ENCODE data around the gene RDH13.

The RDH13 gene

DNA sequence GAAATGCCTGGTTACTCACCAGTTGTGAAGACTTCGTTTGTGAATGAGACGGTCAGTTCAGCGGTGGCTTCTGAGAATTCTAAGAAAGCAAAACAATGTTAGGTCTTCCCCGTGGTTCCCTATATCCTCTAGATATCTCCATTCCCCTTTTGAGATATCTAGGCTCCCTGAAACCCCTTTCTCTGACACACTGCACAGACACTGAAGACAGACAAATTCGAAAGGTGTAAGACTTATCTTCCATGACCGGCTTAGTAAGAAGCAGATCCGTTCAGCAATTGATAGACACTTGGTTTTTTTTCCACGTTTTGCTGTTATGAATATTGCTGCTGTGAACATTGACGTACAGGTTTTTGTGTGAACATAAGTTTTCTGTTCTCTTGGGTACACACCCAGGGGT is 44.3 kb downstream of the RDH13 start:
- H3K27me3 ChIP-seq (ENCODE audit: insufficient read depth, low read length, poor library complexity, severe bottlenecking): no peaks in the 10 kb centered on the region
- no peaks in the 10 kb centered on the region for H3K36me3 ChIP-seq (ENCODE audit: insufficient read depth, low read length)
- H3K79me2 ChIP-seq (ENCODE audit: insufficient read depth, low read length): no peaks in the 10 kb centered on the region
- H2AFZ ChIP-seq (ENCODE audit: low read length): no peak overlapping the region
- H3K4me3 ChIP-seq (ENCODE audit: low read length, poor library complexity, severe bottlenecking): no peak overlapping the region
- H3K4me2 ChIP-seq (ENCODE audit: low read depth, low read length, poor library complexity, severe bottlenecking): no peak overlapping the region
- no peaks in the 10 kb centered on the region for H3K4me1 ChIP-seq (ENCODE audit: insufficient read depth, low read length, poor library complexity, severe bottlenecking)
- no peaks in the 10 kb centered on the region for H4K20me1 ChIP-seq (ENCODE audit: insufficient read depth, low read length, poor library complexity, severe bottlenecking)
- TF ChIP-seq, protein P1, sequence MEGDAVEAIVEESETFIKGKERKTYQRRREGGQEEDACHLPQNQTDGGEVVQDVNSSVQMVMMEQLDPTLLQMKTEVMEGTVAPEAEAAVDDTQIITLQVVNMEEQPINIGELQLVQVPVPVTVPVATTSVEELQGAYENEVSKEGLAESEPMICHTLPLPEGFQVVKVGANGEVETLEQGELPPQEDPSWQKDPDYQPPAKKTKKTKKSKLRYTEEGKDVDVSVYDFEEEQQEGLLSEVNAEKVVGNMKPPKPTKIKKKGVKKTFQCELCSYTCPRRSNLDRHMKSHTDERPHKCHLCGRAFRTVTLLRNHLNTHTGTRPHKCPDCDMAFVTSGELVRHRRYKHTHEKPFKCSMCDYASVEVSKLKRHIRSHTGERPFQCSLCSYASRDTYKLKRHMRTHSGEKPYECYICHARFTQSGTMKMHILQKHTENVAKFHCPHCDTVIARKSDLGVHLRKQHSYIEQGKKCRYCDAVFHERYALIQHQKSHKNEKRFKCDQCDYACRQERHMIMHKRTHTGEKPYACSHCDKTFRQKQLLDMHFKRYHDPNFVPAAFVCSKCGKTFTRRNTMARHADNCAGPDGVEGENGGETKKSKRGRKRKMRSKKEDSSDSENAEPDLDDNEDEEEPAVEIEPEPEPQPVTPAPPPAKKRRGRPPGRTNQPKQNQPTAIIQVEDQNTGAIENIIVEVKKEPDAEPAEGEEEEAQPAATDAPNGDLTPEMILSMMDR (conservative IDR thresholded peaks at IDR 0.05; ENCODE audit: low read length): no peak
- no peak for TF ChIP-seq EZH2phosphoT487 (IDR thresholded peaks at IDR 0.05; ENCODE audit: borderline replicate concordance)
- H3K9me2 ChIP-seq (replicated peaks; ENCODE audit: low read depth, low read length): no peaks in the 10 kb centered on the region
- no peaks in the 10 kb centered on the region; the same call in 1 of the 2 replicates for H3K9me3 ChIP-seq (ENCODE audit: insufficient read depth, low read depth, low read length)
- H3F3A ChIP-seq (ENCODE audit: low read depth): no peaks in the 10 kb centered on the region
- no peak overlapping the region for H3K9ac ChIP-seq (ENCODE audit: low read depth, low read length, poor library complexity, severe bottlenecking)

GRCh38 chr19:55018216-55018615 is 44.7 kb downstream of the RDH13 start:
- Histone ChIP-seq H2AFZ (ENCODE audit: low read length) (no peak overlapping the region), H3K9ac (ENCODE audit: low read depth, low read length, poor library complexity, severe bottlenecking) (no peak overlapping the region), H3K9me3 (ENCODE audit: insufficient read depth, low read depth, low read length) (no peaks in the 10 kb centered on the region; the same call in 1 of the 2 replicates), H3K36me3 (ENCODE audit: insufficient read depth, low read length) (no peaks in the 10 kb centered on the region), H3F3A (ENCODE audit: low read depth) (no peaks in the 10 kb centered on the region), H4K20me1 (ENCODE audit: insufficient read depth, low read length, poor library complexity, severe bottlenecking) (no peaks in the 10 kb centered on the region), H3K27me3 (ENCODE audit: insufficient read depth, low read length, poor library complexity, severe bottlenecking) (peaks cover 4% of the 10 kb centered on the region), H3K4me2 (ENCODE audit: low read depth, low read length, poor library complexity, severe bottlenecking) (no peak overlapping the region), H3K9me2 (replicated peaks; ENCODE audit: low read depth, low read length) (no peaks in the 10 kb centered on the region), H3K79me2 (ENCODE audit: insufficient read depth, low read length) (no peaks in the 10 kb centered on the region), H3K4me3 (ENCODE audit: low read length, poor library complexity, severe bottlenecking) (no peak overlapping the region), H3K4me1 (ENCODE audit: insufficient read depth, low read length, poor library complexity, severe bottlenecking) (no peaks in the 10 kb centered on the region)
- TF ChIP-seq, protein P1 (conservative IDR thresholded peaks at IDR 0.05; ENCODE audit: low read length): no peak
- no peak for TF ChIP-seq EZH2phosphoT487 (IDR thresholded peaks at IDR 0.05; ENCODE audit: borderline replicate concordance)

DNA sequence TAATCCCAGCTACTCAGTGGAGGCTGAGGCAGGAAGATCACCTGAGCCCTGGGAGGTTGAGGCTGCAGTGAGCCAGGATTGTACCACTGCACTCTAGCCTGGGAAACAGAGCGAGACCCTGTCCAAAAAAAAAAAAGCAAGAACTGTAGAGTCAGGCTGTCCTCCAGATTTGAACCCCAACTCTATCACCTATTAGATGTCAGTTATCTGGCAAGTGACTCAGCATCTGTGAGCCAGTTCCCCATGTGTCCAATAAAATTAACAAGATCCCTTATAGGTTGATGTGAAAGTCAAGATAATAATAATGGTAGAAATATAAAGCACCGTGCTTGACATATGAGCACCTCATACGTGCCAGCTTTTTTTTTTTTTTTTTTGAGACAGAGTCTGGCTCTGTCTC is 46.9 kb downstream of the RDH13 start:
- Histone ChIP-seq H3K9ac (ENCODE audit: low read depth, low read length, poor library complexity, severe bottlenecking) (no peak overlapping the region), H4K20me1 (ENCODE audit: insufficient read depth, low read length, poor library complexity, severe bottlenecking) (no peaks in the 10 kb centered on the region), H3K4me2 (ENCODE audit: low read depth, low read length, poor library complexity, severe bottlenecking) (no peak overlapping the region), H3K4me3 (ENCODE audit: low read length, poor library complexity, severe bottlenecking) (no peak overlapping the region), H3K79me2 (ENCODE audit: insufficient read depth, low read length) (no peaks in the 10 kb centered on the region), H3K4me1 (ENCODE audit: insufficient read depth, low read length, poor library complexity, severe bottlenecking) (no peaks in the 10 kb centered on the region), H3K27me3 (ENCODE audit: insufficient read depth, low read length, poor library complexity, severe bottlenecking) (peaks cover 4% of the 10 kb centered on the region), H3K36me3 (ENCODE audit: insufficient read depth, low read length) (no peaks in the 10 kb centered on the region), H3K9me3 (ENCODE audit: insufficient read depth, low read depth, low read length) (no peaks in the 10 kb centered on the region; the same call in 1 of the 2 replicates), H3F3A (ENCODE audit: low read depth) (no peaks in the 10 kb centered on the region), H3K9me2 (replicated peaks; ENCODE audit: low read depth, low read length) (no peaks in the 10 kb centered on the region), H2AFZ (ENCODE audit: low read length) (no peak overlapping the region)
- TF ChIP-seq, protein P1 (conservative IDR thresholded peaks at IDR 0.05; ENCODE audit: low read length): no peak
- TF ChIP-seq EZH2phosphoT487 (IDR thresholded peaks at IDR 0.05; ENCODE audit: borderline replicate concordance): no peak
